Measurements from ENCODE around the gene RAE1. TPM values are rescaled to one million over a fixed set of nuclear protein-coding genes. Genes with fewer than 3 reads are reported as not detected.

RAE1 gene
- total RNA-seq, 1 donor from 2014 or later: 46.5 TPM

GRCh38 chr20:57387463-57387862 lies 36.4 kb downstream of the RAE1 start:
- TF ChIP-seq, protein P1, sequence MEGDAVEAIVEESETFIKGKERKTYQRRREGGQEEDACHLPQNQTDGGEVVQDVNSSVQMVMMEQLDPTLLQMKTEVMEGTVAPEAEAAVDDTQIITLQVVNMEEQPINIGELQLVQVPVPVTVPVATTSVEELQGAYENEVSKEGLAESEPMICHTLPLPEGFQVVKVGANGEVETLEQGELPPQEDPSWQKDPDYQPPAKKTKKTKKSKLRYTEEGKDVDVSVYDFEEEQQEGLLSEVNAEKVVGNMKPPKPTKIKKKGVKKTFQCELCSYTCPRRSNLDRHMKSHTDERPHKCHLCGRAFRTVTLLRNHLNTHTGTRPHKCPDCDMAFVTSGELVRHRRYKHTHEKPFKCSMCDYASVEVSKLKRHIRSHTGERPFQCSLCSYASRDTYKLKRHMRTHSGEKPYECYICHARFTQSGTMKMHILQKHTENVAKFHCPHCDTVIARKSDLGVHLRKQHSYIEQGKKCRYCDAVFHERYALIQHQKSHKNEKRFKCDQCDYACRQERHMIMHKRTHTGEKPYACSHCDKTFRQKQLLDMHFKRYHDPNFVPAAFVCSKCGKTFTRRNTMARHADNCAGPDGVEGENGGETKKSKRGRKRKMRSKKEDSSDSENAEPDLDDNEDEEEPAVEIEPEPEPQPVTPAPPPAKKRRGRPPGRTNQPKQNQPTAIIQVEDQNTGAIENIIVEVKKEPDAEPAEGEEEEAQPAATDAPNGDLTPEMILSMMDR (conservative IDR thresholded peaks at IDR 0.05): no peak
- H3K36me3 Mint-ChIP-seq: no peaks in the 10 kb centered on the region
- no peaks in the 10 kb centered on the region for H3K9me3 Mint-ChIP-seq
- H3K27me3 Mint-ChIP-seq: no peaks in the 10 kb centered on the region
- peak; percentile 63 for DNase-seq (ENCODE audit: extremely low spot score, unreplicated experiment)
- H3K27ac Mint-ChIP-seq: no peak overlapping the region
- H3K4me1 Mint-ChIP-seq (ENCODE audit: unreplicated experiment): peaks cover 4% of the 10 kb centered on the region
- H3K4me3 Mint-ChIP-seq: no peak overlapping the region

- TF ChIP-seq, protein P1 (conservative IDR thresholded peaks at IDR 0.05): no peak
- Mint-ChIP-seq H3K4me3 (no peak overlapping the region), H3K27ac (no peak overlapping the region), H3K9me3 (no peaks in the 10 kb centered on the region), H3K27me3 (no peaks in the 10 kb centered on the region), H3K4me1 (ENCODE audit: unreplicated experiment) (peaks cover 6% of the 10 kb centered on the region), H3K36me3 (no peaks in the 10 kb centered on the region)
- DNase-seq (ENCODE audit: extremely low spot score, unreplicated experiment): no peak
These were observed 36.9 kb downstream of the RAE1 start for GRCh38 chr20:57387945-57388371.

DNA sequence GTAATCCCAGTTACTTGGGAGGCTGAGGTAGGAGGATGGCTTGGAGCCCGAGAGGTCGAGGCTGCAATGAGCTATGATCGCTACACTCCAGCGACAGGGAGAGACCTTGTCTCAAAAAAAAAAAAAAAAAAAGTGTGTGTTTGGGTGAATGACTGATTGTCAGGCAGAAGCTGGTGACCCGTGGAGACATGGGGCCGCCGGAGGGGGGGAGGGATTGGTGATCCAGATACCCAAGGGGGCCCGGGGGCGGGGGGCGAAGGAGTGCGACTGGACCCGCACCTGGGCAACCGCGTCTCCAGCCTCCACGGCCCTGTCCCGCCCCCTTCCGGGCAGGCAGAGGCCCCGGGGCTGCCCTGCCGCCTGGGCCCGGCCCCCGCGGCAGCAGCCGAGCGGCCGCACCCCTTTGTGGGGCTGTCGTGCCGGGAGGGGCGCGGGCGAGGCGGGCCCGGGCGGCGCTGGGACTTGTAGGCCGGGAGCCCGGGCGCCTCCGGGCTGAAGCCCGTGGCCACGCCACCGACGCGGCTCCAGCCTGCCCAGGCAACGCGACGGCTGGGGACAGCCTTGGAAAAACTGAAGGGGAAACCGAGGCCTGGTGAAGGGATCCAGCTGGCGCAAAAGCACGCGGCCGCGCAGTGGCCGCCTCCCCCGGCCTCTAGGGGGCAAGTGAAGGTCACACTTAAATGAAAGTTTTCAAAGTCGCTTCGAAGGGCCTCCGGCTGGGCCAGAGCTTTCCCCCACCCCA lies 38.1 kb downstream of the RAE1 start:
- Mint-ChIP-seq H3K4me1 (ENCODE audit: unreplicated experiment) (peaks cover 17% of the 10 kb centered on the region), H3K27me3 (no peaks in the 10 kb centered on the region), H3K27ac (peak overlapping the region; percentile 69), H3K36me3 (no peaks in the 10 kb centered on the region), H3K4me3 (peak overlapping the region; percentile 82), H3K9me3 (no peaks in the 10 kb centered on the region)
- DNase-seq (ENCODE audit: extremely low spot score, unreplicated experiment): peak; percentile 74
- TF ChIP-seq, protein P1 (conservative IDR thresholded peaks at IDR 0.05): peak; percentile 59

- TF ChIP-seq, protein P1 (conservative IDR thresholded peaks at IDR 0.05): peak; percentile 10
- H3K9me3 Mint-ChIP-seq: no peaks in the 10 kb centered on the region
- peaks cover 19% of the 10 kb centered on the region for H3K4me1 Mint-ChIP-seq (ENCODE audit: unreplicated experiment)
- H3K27ac Mint-ChIP-seq: peak overlapping the region; percentile 88
- no peak for DNase-seq (ENCODE audit: extremely low spot score, unreplicated experiment)
- no peaks in the 10 kb centered on the region for H3K36me3 Mint-ChIP-seq
- H3K4me3 Mint-ChIP-seq: peak overlapping the region; percentile 86
- no peaks in the 10 kb centered on the region for H3K27me3 Mint-ChIP-seq
These were observed 38.9 kb downstream of the RAE1 start for GRCh38 chr20:57389695-57390603.

DNA sequence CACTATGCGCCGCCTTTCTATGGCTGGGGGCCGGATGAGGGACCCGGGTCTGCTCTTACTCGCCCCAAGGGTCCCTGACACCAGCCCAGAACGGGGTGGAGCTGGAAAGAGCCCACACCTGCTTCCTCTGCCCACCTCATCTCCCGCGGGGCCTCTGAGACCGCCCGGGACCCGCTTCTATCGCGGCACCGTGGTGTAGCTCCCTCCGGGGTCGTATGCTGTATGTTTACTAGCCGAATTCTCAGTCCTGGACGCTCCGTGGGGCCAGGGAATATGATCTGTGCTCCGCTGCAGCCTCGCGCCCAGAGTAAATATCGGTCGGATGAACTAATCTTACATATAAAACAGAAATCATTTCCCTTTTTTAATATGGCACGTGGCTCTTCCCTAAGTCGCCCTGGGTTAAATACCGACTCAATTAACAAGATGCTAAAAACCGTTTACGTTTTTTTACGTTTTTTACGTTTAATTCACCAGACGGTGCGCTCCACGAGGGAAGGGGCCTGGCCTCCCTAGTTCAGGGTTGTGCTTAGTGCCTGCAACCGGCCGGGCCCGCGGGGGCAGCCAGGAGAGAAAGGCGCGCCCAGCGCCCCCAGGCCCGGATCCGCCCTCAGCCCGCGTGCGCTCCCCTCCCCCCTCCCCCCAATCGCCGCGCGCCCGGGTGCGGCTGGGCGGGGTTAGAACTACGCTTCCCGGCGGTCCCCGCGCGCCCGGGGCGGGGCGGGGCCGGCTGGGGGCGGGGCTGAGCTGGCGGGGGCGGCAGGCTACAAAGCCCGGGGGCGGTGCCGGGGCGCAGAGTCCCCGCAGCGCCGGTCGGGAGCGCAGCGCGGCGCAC lies 39.8 kb downstream of the RAE1 start, which contains the start of gene RBM38:
Gene RBM38, plus strand, starts transcription at position 793 of the 835 bp plus-strand sequence. CDS start 186 bp downstream, outside the sequence.
- H3K4me3 Mint-ChIP-seq: peak within 1 kb of the TSS; percentile 89
- H3K4me1 Mint-ChIP-seq (ENCODE audit: unreplicated experiment): peaks cover 20% of the 10 kb centered on the region
- H3K9me3 Mint-ChIP-seq: no peaks in the 10 kb centered on the region
- H3K36me3 Mint-ChIP-seq: peaks cover 1% of the 10 kb centered on the region
- DNase-seq (ENCODE audit: extremely low spot score, unreplicated experiment): peak; percentile 85
- TF ChIP-seq, protein P1 (conservative IDR thresholded peaks at IDR 0.05): no peak
- H3K27ac Mint-ChIP-seq: peak within 1 kb of the TSS; percentile 88
- H3K27me3 Mint-ChIP-seq: no peaks in the 10 kb centered on the region

Data from type B pancreatic cell (in vitro differentiated cells).